Measurements from ENCODE around the gene ZSWIM5. TPM values are rescaled to one million over a fixed set of nuclear protein-coding genes. Genes with fewer than 3 reads are reported as not detected.
"Not testable (repeated sequence)": the region's sequence is repeated elsewhere in the genome, so short reads cannot be mapped to it uniquely, and the experiment has no call there.

Gene ZSWIM5
- total and polyA plus RNA-seq, 10 donors: 0.15 to 4.7 (median 2.7) TPM

DNA sequence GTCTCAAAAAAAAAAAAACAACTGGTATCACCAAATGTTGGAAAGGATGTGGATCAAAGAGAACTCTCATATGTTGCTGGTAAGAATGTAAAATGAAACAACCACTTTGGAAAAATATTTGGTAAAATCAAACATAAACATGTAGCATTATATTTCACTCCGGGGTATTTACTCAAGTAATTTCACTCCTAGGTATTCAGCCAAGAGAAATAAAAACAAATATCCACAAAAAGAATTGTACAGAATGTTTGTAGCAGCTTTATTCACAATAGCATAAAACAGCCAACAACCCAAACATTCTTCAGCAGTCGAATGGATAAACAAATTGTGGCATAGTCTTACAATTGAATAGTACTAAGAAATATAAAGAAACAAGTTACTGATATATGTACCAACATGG lies 32.4 kb upstream of the ZSWIM5 start:
- H3K27ac ChIP-seq: no peak overlapping the region
- TF ChIP-seq, protein P1, sequence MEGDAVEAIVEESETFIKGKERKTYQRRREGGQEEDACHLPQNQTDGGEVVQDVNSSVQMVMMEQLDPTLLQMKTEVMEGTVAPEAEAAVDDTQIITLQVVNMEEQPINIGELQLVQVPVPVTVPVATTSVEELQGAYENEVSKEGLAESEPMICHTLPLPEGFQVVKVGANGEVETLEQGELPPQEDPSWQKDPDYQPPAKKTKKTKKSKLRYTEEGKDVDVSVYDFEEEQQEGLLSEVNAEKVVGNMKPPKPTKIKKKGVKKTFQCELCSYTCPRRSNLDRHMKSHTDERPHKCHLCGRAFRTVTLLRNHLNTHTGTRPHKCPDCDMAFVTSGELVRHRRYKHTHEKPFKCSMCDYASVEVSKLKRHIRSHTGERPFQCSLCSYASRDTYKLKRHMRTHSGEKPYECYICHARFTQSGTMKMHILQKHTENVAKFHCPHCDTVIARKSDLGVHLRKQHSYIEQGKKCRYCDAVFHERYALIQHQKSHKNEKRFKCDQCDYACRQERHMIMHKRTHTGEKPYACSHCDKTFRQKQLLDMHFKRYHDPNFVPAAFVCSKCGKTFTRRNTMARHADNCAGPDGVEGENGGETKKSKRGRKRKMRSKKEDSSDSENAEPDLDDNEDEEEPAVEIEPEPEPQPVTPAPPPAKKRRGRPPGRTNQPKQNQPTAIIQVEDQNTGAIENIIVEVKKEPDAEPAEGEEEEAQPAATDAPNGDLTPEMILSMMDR (IDR thresholded peaks at IDR 0.05 in 8 of 11, conservative IDR thresholded peaks at IDR 0.05 in 3 of 11): no peak
- TF ChIP-seq POLR2AphosphoS5 (IDR thresholded peaks at IDR 0.05) (no peak), POLR2A (IDR thresholded peaks at IDR 0.05) (no peak)
- no peaks in the 10 kb centered on the region for H3K36me3 ChIP-seq
- 76 to 89% (median 85%) methylated on average over 2 of the region's 2 CpGs for WGBS, 5 donors
- peaks cover 0 to 34% (median 9%) of the 10 kb centered on the region in 8 donors for H3K9me3 ChIP-seq
- intact Hi-C loops (cut with DNase I; ENCODE audit: low total_unique reads): no loop called here
- no peaks in the 10 kb centered on the region for H3K27me3 ChIP-seq (replicated peaks in 1 of 7)
- no peak for DNase-seq
- no peaks in the 10 kb centered on the region for H3K4me1 ChIP-seq
- no peak overlapping the region for H3K4me3 ChIP-seq

DNA sequence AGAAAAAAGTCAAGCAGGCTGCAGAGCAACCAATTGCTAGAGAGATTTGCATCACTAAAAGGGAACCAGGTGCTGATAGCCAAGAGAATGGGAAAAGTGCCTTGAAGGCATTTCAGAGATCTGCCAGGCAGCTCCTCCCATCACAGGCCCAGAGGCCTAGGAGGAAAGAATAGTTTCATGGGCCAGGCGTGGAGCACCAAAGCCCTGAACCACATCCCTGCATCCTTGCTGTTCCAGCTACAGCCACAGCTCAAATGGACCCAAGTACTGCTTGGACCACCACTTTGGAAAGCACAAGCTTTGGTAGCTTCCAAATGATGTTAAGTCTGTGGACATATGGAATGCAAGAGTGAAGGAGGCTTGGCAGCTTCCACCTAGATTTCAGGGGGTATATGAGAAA lies 29.7 kb upstream of the ZSWIM5 start:
- TF ChIP-seq, protein P1 (IDR thresholded peaks at IDR 0.05 in 8 of 11, conservative IDR thresholded peaks at IDR 0.05 in 3 of 11): no peak
- TF ChIP-seq POLR2A (IDR thresholded peaks at IDR 0.05) (no peak), POLR2AphosphoS5 (IDR thresholded peaks at IDR 0.05) (no peak)
- intact Hi-C loops (cut with DNase I; ENCODE audit: low total_unique reads): no loop called here
- H3K9me3 ChIP-seq: peaks cover 0 to 16% (median 4%) of the 10 kb centered on the region in 8 donors
- H3K27me3 ChIP-seq (replicated peaks in 1 of 7): no peaks in the 10 kb centered on the region
- WGBS, 5 donors: 58 to 95% (median 86%) methylated on average over 1 of the region's 1 CpG
- H3K36me3 ChIP-seq: no peaks in the 10 kb centered on the region
- no peaks in the 10 kb centered on the region for H3K4me1 ChIP-seq
- no peak overlapping the region for H3K4me3 ChIP-seq
- DNase-seq: no peak
- H3K27ac ChIP-seq: no peak overlapping the region

DNA sequence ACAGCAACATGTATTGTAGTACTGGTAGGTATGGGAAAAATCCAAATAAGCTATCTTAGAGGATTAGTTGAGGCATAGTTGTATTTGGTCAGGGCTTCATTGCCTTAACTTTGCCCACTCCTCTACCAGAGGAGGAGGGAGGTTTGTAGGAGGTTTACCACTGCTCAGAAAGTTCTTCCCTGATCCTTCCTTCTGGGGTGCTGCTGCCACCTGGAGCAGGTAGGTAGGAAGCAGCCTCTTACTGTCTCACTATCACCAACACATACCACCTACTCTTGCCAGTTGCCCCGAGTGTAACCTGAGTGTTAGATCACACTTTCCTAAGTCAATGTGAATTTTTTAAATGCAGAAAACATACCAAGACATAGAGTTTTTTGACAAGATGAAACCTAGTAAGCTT lies 24.1 kb upstream of the ZSWIM5 start:
- H3K4me3 ChIP-seq: no peak overlapping the region
- H3K27ac ChIP-seq: no peak overlapping the region
- no peaks in the 10 kb centered on the region for H3K36me3 ChIP-seq
- TF ChIP-seq POLR2A (IDR thresholded peaks at IDR 0.05): no peak
- TF ChIP-seq, protein P1 (IDR thresholded peaks at IDR 0.05 in 8 of 11, conservative IDR thresholded peaks at IDR 0.05 in 3 of 11): no peak
- TF ChIP-seq POLR2AphosphoS5 (IDR thresholded peaks at IDR 0.05): no peak
- no peaks in the 10 kb centered on the region for H3K4me1 ChIP-seq
- intact Hi-C loops (cut with DNase I; ENCODE audit: low total_unique reads): no loop called here
- no peaks in the 10 kb centered on the region for H3K9me3 ChIP-seq
- no peak for DNase-seq
- WGBS, 5 donors: 62 to 88% (median 64%) methylated on average over 1 of the region's 1 CpG
- H3K27me3 ChIP-seq (replicated peaks in 1 of 7): no peaks in the 10 kb centered on the region

DNA sequence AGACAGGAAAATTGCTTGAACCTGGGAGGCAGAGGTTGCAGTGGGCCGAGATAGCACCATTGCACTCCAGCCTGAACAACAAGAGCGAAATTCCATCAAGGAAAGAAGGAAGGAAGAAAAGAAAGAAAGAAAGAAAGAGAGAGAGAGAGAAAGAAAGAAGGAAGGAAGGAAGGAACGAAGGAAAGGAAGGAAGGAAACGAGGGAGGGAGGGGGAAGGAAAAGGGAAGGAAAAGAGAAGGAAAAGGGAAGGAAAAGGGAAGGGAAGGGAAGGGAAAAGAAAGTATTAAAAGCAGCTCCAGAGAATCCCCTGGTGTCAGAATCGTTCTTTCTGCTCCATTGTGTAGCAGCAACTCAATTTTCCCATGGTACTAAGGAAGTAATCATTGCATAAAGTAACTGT lies 19.2 kb upstream of the ZSWIM5 start:
- DNase-seq: no peak
- 66 to 76% (median 68%) methylated on average over 5 of the region's 5 CpGs for WGBS, 5 donors

DNA sequence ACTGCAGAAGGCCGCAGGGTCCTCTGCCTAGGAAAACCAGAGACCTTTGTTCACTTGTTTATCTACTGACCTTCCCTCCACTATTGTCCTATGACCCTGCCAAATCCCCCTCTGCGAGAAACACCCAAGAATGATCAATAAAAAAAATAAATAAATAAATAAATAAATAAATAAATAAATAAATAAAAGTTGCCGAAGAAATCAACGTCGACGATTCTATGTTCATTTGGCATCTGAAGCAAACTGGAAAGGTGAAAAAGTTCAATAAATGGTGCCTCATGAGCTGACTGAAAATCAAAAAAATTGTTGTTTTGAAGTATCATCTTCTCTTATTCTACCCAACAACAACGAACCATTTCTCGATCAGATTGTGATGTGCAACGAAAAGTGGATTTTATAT lies 17.3 kb upstream of the ZSWIM5 start:
- H3K27ac ChIP-seq; DNase-seq; H3K36me3 ChIP-seq; H3K9me3 ChIP-seq; intact Hi-C loops (cut with DNase I; ENCODE audit: low total_unique reads); H3K4me3 ChIP-seq; H3K27me3 ChIP-seq (replicated peaks in 1 of 7); H3K4me1 ChIP-seq: not testable (repeated sequence)
- 83 to 97% (median 93%) methylated on average over 8 to 9 of the region's 9 CpGs for WGBS, 5 donors

More for the DNA sequence above, 19.2 kb upstream of the ZSWIM5 start:
- H3K36me3 ChIP-seq: no peaks in the 10 kb centered on the region
- H3K9me3 ChIP-seq: no peaks in the 10 kb centered on the region
- TF ChIP-seq POLR2A (IDR thresholded peaks at IDR 0.05): no peak
- no peak for TF ChIP-seq POLR2AphosphoS5 (IDR thresholded peaks at IDR 0.05)
- TF ChIP-seq, protein P1 (IDR thresholded peaks at IDR 0.05 in 8 of 11, conservative IDR thresholded peaks at IDR 0.05 in 3 of 11): no peak
- intact Hi-C loops (cut with DNase I; ENCODE audit: low total_unique reads): no loop called here
- no peaks in the 10 kb centered on the region for H3K4me1 ChIP-seq
- H3K4me3 ChIP-seq: no peak overlapping the region
- no peak overlapping the region for H3K27ac ChIP-seq
- no peaks in the 10 kb centered on the region for H3K27me3 ChIP-seq (replicated peaks in 1 of 7)
